Putamen (tissue), 1 donor: Measurements from ENCODE around the gene FOXD2.
A peak's percentile ranks its signal among the peaks of the same experiment; 100 is the strongest.

Experiments used
- DNase-seq: peaks from one replicate; pipeline ENCODE4 v3.0.0-alpha.2; 2016; ENCODE audit warnings: low spot score

FOXD2 gene

GRCh38 chr1:47437447-47438164, at the start of gene FOXD2:
Gene FOXD2, plus strand, starts transcription at chr1:47438044. Its CDS starts 92 bp downstream, at chr1:47438136.
- peak; percentile 38 for DNase-seq

- DNase-seq, result peak; percentile 12
Measured at GRCh38 chr1:47388891-47389238, 49.0 kb upstream of the FOXD2 start.

GRCh38 chr1:47389731-47390130, 48.1 kb upstream of the FOXD2 start:
- DNase-seq, result no peak

- DNase-seq, result no peak
Measured at GRCh38 chr1:47390843-47391242, 47.0 kb upstream of the FOXD2 start.

GRCh38 chr1:47393141-47393540, 44.7 kb upstream of the FOXD2 start:
- DNase-seq, result no peak

GRCh38 chr1:47395433-47395832, 42.4 kb upstream of the FOXD2 start:
- DNase-seq, result no peak

- no peak for DNase-seq
Measured at GRCh38 chr1:47396671-47397196, 41.1 kb upstream of the FOXD2 start.

GRCh38 chr1:47399138-47399845, 38.6 kb upstream of the FOXD2 start:
- DNase-seq, result no peak

- no peak for DNase-seq
Measured at GRCh38 chr1:47399846-47400155, 38.0 kb upstream of the FOXD2 start.

GRCh38 chr1:47401761-47402160, 36.1 kb upstream of the FOXD2 start:
- no peak for DNase-seq

GRCh38 chr1:47402591-47402990, 35.3 kb upstream of the FOXD2 start:
- DNase-seq, result no peak

GRCh38 chr1:47403321-47403910, 34.4 kb upstream of the FOXD2 start:
- no peak for DNase-seq

- no peak for DNase-seq
Measured at GRCh38 chr1:47405697-47406096, 32.1 kb upstream of the FOXD2 start.

GRCh38 chr1:47406966-47407365, 30.9 kb upstream of the FOXD2 start:
- DNase-seq, result no peak

- DNase-seq, result no peak
Measured at GRCh38 chr1:47407481-47407880, 30.4 kb upstream of the FOXD2 start.

GRCh38 chr1:47409311-47410067, 28.4 kb upstream of the FOXD2 start:
- peak; percentile 27 for DNase-seq

- no peak for DNase-seq
Measured at GRCh38 chr1:47410068-47410455, 27.8 kb upstream of the FOXD2 start.

- DNase-seq, result no peak
Measured at GRCh38 chr1:47411436-47411835, 26.4 kb upstream of the FOXD2 start.

GRCh38 chr1:47412437-47412836, 25.4 kb upstream of the FOXD2 start:
- no peak for DNase-seq

GRCh38 chr1:47415728-47416318, 22.0 kb upstream of the FOXD2 start, which contains the start of gene FOXE3:
Gene FOXE3, plus strand, starts transcription at chr1:47416285. Its CDS starts 31 bp downstream, at chr1:47416316.
- no peak for DNase-seq

GRCh38 chr1:47416319-47417169, 21.3 kb upstream of the FOXD2 start:
- DNase-seq, result no peak
